ENCODE measurements around the gene SDR9C7. TPM values are rescaled to one million over a fixed set of nuclear protein-coding genes. Genes with fewer than 3 reads are reported as not detected.

The SDR9C7 gene
- total RNA-seq, 1 experiment from 2014 or later = 0.14 TPM

DNA sequence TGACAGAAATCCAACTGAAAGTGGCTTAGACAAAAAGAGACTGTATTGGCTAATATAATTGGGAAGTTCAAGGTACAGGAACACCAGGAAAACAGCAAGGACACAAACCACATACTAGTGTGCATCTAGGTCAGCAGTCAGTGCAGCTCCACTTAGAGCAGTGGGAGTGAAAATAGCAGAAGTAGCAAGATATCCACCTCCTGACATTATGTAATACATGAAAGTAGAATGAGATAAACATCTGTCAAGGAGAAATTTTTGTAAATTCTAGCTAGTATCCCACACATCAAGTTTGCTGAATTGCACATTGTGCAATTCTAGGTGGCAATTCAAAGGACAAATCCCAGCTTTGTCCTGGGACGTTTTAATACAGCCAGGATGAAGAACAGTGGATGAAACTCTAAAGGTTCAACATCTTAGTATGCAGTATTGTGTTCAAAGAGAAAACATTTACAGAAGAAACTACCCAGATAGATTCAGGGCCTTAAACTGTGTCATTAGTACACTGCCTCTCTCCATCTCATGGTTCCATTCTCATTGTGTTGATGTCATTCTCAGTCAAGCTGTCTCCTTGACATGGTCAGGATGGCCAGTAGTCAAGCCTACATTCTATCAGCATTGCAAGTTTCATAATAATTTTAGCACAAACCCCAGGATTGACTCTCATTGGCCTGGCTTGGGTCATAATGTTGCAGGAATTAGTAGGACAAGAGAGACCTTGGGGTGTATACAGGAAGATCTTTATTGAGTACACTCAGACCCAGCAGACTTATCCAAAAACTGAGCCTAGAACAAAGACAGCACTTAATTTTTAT lies 56.8 kb downstream of the SDR9C7 start:
- DNase-seq (ENCODE audit: low spot score) = no peak

DNA sequence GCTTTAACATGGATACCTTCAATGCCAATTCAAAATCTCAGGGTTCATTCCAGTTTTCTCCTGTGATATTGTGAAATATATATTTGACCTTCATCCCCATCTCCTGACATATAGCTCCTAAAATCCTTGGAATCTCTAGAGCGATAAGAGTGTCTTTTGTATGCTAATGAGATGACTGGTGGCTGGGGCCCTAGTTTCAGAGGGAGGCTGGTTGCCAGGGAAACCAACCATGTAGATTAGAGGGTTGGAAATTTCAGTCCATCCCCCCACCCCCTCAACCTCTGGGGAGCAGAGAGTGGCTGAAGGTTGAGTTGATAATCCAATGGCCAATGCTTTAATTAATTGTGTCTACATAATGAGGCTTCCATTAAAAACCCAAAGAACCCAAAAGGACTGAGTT lies 59.4 kb downstream of the SDR9C7 start:
- DNase-seq (ENCODE audit: low spot score) = no peak

DNA sequence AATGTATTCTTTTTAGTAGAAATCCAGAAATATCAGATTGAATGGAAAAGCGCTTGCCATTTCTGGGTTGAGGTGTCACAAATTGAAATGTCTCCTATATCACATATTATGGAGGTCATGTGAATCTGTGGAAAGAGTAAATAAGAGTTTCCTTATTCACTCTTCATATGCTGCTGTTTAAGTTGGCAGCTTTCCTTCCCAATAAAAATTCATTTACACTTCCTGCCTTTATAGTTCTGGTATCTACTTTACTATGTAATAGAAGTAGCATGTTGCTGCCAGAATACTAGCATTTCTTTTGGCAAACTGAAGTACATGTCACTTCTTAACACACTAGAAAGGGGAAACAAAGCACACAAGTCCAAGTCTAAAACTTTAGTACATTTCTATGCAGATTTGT lies 60.8 kb downstream of the SDR9C7 start:
- DNase-seq (ENCODE audit: low spot score) = no peak

Other genes starting within 250 kb of the SDR9C7 start
- 139 and 202 TPM in 2 replicates for gene PTGES3, start 246.1 kb downstream of the SDR9C7 start, total RNA-seq (2014; rRNA removed; shearing (Covaris generic))
- gene NACA, start 209.1 kb downstream of the SDR9C7 start, total RNA-seq (2014; rRNA removed; shearing (Covaris generic)) = 1,775 and 1,870 TPM in 2 replicates
- 51.1 and 51.7 TPM in 2 replicates for gene PRIM1, start 182.1 kb downstream of the SDR9C7 start, total RNA-seq (2014; rRNA removed; shearing (Covaris generic))
- gene HSD17B6, start 171.1 kb downstream of the SDR9C7 start, total RNA-seq (2014; rRNA removed; shearing (Covaris generic)) = 1.1 and 1.3 TPM in 2 replicates
- 0.25 TPM in 1 of 2 replicates, not detected in the other for gene RDH16, start 23.2 kb upstream of the SDR9C7 start, total RNA-seq (2014; rRNA removed; shearing (Covaris generic))
- 3.4 and 3.8 TPM in 2 replicates for gene ZBTB39, start 72.1 kb upstream of the SDR9C7 start, total RNA-seq (2014; rRNA removed; shearing (Covaris generic))
- not detected in 2 replicates for gene TAC3, start 82.1 kb upstream of the SDR9C7 start, total RNA-seq (2014; rRNA removed; shearing (Covaris generic))
- not detected in 2 replicates for gene MYO1A, start 115.7 kb upstream of the SDR9C7 start, total RNA-seq (2014; rRNA removed; shearing (Covaris generic))
- gene NEMP1, start 144.4 kb upstream of the SDR9C7 start, total RNA-seq (2014; rRNA removed; shearing (Covaris generic)) = 10.5 and 18.0 TPM in 2 replicates
- 16.5 and 20.2 TPM in 2 replicates for gene NAB2, start 154.7 kb upstream of the SDR9C7 start, total RNA-seq (2014; rRNA removed; shearing (Covaris generic))
- 9.3 and 17.9 TPM in 2 replicates for gene STAT6, start 177.0 kb upstream of the SDR9C7 start, total RNA-seq (2014; rRNA removed; shearing (Covaris generic))
- 5.8 and 6.5 TPM in 2 replicates for gene LRP1, start 194.1 kb upstream of the SDR9C7 start, total RNA-seq (2014; rRNA removed; shearing (Covaris generic))
- not detected in 2 replicates for gene LRP1-AS, start 213.2 kb upstream of the SDR9C7 start, total RNA-seq (2014; rRNA removed; shearing (Covaris generic))

All from H4 (cell line).